ENCODE results near the gene SPAG8. TPM values are rescaled to one million over a fixed set of nuclear protein-coding genes. Genes with fewer than 3 reads are reported as not detected.

Gene SPAG8
- total and polyA plus RNA-seq, 9 of the 15 experiments (the other 6 are each of a cell fraction or from before 2014, with no cell fraction given), result 0.03 to 0.47 (median 0.21) TPM

- TF ChIP-seq PKNOX1 (IDR thresholded peaks at IDR 0.05) (0 out of 2 replicates have a peak, but pooled peaks have one; percentile 11), GATA2 (CRISPR knock-in tag; IDR thresholded peaks at IDR 0.05) (no peak), SAFB (IDR thresholded peaks at IDR 0.05; ENCODE audit: borderline replicate concordance, low read depth, low read length) (peak; percentile 78), ELK3 (CRISPR knock-in tag; IDR thresholded peaks at IDR 0.05) (no peak), HMBOX1 (IDR thresholded peaks at IDR 0.05) (no peak), NFRKB (IDR thresholded peaks at IDR 0.05; ENCODE audit: low read depth) (peak; percentile 50; the same call in 1 of the 2 replicates), ZBTB11 (CRISPR knock-in tag; IDR thresholded peaks at IDR 0.05) (peak in 1 of 3 experiments; percentile 69; a peak in 2 of 6 replicates), SP2 (IDR thresholded peaks at IDR 0.05; ENCODE audit: extremely low read depth, low read depth, low read length, poor library complexity, severe bottlenecking) (peak; percentile 63), RBM14 (IDR thresholded peaks at IDR 0.05; ENCODE audit: borderline replicate concordance, insufficient read depth, low read depth, low read length) (0 out of 2 replicates have a peak, but pooled peaks have one; percentile 79), MNT (conservative IDR thresholded peaks at IDR 0.05) (peak in 1 of 2 experiments; percentile 54; a peak in 2 of 4 replicates)
Measured at GRCh38 chr9:35814841-35815543, 2.9 kb upstream of the SPAG8 start, which contains the start of gene HINT2 (continued).

Measured in K562 (cell line).